Suppressor macrophage treated with lipopolysaccharide for 1 hour (primary cell): Measurements from ENCODE around the gene LLCFC1.
"Not testable (repeated sequence)": the region's sequence is repeated elsewhere in the genome, so short reads cannot be mapped to it uniquely, and the experiment has no call there.

Experiments used
- DNase-seq, 3 donors: peaks; one replicate each; pipeline ENCODE4 v3.0.0-alpha.2; 2020 to 2022

LLCFC1 gene

DNA sequence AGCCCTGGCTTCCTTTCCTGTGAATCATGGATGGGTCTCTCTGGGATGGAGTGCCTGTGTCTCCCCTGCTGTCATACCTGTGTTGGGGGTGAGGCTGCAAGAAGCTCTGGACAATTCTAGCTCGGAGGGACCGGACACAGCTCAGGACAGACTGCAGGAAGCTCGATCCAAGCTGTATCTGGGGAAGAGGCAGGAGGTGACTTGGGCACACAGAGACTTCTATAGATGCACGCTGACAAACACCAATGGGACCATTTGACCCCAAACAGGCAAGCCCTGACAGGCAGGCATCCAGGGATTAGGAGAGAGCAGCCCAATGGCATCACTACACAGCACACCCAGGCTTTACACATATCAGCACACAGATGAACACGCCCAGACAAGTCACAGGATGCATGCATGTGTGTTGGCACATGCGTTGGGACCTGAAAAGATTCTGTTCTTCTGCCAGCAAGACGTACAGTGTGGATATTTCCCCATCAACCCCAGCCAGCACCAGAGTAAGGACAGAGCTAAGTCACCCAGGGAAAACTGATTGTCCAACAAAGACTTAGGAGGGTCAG lies 4.5 kb downstream of the LLCFC1 start:
- DNase-seq = no peak

- DNase-seq = no peak
These were observed 5.7 kb downstream of the LLCFC1 start for GRCh38 chr7:142945001-142945400.

DNA sequence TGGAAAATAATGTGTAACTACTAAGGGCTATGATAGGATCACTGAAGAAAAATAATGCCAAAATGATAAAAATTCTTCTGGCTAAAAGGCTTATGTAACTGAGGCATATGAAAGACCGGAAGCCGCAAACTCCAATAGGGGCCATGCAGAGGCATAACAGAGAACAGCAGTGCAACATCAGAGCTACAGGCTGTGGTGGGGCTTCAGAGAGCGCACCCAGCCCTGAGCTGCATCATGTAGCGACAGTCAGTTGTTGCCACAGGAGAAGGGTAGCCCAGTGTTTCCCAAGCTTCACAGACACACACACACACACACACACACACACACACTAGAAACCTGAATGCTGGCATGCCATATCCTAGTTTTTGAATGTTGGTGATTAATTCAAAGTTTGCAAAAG lies 9.3 kb downstream of the LLCFC1 start:
- DNase-seq = no peak

DNA sequence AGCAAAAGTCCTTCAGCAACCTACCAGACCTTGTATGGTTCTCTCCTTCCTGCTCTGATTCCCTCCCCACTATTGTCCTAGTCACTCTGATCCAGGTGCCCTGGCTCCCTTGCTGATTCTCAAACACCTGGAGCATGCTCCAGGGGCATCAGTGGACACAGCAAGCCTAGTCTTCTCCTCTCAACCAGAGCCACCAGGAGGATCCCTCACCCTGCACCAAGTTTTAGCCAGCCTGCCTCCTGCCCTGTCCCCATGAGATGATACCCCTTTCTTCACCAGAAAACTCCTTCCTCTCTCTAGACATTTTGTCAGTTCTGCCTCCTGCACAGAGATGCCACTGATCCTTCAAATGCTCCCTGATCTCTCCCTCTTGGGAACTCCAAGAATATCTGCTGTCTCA lies 11.0 kb downstream of the LLCFC1 start:
- DNase-seq = no peak

- DNase-seq = no peak
These were observed 15.5 kb downstream of the LLCFC1 start for GRCh38 chr7:142954680-142955268.

- no peak for DNase-seq
These were observed 17.8 kb downstream of the LLCFC1 start for GRCh38 chr7:142956951-142957623.

DNA sequence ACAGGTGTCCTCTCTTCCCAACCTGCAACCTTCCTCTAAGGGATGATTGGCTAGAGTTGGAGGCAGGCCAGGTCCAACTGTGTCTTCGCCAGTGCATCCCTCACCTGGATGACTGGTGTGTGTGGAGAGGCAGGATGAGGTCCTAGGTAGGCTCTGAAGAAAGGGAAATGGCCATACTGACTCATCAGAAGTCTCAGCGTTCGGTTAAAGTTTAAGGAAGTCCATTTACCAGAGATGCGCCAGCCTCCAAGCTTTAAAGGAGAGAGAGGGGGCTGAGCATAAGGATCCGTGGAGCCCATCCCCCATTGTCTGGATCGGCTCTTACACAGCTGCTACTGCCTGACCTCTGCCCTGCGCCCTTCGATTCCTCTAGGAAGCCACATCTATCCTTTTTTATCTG lies 18.4 kb downstream of the LLCFC1 start:
- peak in 2 of 3 donors; percentile 21 to 34 for DNase-seq

GRCh38 chr7:142959202-142959601 lies 19.9 kb downstream of the LLCFC1 start:
- no peak for DNase-seq

GRCh38 chr7:142960955-142961512 lies 21.8 kb downstream of the LLCFC1 start:
- DNase-seq = peak; percentile 23 to 36 (median 36)

DNA sequence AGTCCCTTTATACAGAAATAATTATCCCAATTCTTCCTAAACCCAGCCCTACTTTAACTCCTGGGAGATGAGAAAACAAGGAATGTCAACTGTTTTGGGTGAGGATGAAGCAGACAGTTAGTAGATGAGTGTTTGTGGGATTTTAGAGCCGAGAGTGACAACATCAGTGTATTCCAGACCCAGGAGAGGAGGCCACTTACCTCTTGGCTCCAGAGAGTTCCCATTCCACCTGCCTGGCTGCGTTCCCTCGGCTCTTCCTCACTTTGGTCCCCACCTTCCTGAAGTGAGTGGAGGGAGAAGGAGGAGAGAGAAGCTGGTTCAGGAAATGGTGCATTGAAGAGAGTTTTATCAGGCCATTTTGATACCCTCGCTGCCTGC lies 22.3 kb downstream of the LLCFC1 start:
- no peak for DNase-seq

DNA sequence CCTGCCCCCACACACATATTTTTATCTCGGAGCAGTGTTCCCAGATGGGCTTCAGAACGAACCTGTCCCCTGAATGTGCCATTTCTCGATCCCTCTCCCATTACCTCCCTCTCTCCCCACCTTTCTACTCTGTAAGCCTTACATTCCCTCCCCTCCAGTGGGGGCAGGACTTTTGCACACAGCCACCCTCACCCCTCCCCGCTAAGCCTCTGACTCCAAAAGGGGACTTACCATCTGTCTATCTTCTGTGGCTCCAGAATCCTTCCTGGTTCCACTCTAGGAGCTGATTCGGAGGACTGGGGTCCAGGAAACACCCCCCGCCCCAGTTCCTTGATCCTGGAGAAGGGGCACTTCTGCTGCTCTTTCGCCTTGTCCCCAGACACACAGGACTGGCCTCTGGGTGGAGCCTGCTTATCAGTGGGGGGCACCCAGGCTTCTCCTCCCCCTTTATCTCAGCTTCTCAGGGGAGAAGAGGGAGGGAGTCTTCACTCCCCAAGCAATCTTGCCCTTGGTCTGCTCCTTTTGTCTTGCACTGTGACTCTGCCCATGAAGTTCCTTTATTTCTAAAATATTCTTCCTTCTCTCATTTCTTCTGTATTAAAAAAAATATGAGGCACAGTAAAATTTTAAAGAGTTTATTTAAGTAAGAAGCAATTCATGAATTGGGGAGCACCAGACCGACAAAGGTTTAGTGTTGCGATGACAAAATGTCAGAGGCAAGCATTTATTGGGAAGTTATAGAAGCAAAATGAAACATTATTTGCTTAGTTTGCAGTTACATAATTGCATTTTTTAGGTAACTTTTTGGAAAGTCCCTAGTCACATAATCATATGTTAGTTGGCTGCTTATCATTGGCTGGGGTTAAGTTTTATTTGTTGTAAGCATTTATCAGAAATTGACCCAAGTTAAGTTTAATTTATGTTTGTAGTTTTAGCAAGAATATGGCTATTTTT lies 23.0 kb downstream of the LLCFC1 start, which contains the start of gene KEL:
Gene KEL (minus strand): TSS at position 391 of the 954 bp plus-strand sequence. CDS start 157 bp downstream, at position 234.
- peak; percentile 18 to 58 (median 48) for DNase-seq

DNA sequence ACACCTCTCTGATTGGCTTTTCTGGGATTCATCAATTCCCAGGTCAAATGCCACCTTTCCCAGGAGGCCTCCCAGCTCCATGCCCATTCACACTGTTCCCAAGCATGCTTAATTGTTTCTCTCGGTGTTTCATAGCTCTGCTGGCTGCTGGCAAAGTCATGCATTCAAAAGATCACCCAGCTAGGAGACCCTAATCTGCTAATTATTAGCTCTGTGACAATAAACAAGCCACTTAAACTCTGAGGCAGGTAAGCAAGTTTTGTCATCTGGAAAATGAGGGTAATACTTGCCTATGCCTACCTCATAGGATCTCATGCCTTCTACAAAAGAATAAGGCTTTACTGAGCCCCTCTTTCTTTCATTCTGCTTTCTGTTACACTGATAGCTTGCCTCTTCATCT lies 23.7 kb downstream of the LLCFC1 start:
- DNase-seq = no peak

GRCh38 chr7:142963993-142964392 lies 24.7 kb downstream of the LLCFC1 start:
- DNase-seq = no peak

DNA sequence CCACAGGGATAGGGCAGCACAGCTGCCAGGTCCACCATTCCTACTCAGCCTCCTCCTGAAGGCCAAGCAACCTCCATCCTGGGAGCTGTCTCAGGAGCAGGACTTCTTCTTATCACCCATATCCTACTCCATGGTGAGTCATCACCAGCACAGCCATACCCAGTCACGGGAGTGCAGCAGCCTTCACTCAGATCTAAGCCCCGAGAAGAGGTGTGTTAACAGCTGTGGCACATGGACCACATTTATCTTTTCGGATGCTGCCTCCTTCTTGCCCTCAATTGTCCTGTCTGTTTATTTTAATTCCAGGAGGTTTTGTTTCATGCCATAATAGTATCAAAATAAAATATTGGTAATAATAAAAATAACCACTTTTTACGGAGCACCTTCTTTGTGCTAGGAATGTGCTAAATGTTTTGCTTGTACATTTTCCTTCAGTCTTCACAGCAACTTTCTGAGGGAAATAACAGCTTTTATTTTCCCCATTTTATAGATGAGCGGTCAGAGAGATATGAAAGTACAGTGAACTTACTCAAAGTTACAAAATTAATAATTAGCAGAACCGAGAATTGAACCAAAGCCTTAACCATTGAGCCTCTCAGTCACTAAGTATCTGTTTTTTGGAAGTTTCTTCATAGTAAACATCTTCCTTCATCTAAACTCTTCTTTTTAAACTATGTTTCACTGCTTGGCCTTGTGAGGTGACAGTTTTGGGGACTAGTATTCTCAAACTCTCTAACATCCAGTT lies 25.4 kb downstream of the LLCFC1 start:
- peak in 2 of 3 donors; percentile 16 to 22 for DNase-seq

GRCh38 chr7:142968229-142968628 lies 28.9 kb downstream of the LLCFC1 start:
- peak in 1 of 3 donors; percentile 29 for DNase-seq

GRCh38 chr7:142969183-142969582 lies 29.9 kb downstream of the LLCFC1 start:
- DNase-seq = peak; percentile 38 to 45 (median 42)

DNA sequence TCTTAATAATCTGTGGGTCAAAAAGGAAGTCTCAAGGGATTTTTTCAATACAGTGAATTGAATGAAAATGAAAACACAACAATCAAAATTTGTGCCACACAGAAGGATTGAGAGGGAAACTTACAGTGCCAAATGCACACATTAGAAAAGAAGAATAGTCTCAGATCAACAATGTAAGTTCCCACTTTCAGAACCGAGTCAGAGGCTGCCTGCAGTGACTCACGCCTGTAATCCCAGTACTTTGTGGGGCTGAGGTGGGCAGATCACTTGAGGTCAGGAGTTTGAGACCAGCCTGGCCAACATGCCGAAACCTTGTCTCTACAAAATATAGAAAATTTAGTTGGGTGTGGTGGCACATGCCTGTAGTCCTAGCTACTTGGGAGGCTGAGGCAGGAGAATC lies 35.3 kb downstream of the LLCFC1 start:
- peak; percentile 42 to 53 (median 49) for DNase-seq

DNA sequence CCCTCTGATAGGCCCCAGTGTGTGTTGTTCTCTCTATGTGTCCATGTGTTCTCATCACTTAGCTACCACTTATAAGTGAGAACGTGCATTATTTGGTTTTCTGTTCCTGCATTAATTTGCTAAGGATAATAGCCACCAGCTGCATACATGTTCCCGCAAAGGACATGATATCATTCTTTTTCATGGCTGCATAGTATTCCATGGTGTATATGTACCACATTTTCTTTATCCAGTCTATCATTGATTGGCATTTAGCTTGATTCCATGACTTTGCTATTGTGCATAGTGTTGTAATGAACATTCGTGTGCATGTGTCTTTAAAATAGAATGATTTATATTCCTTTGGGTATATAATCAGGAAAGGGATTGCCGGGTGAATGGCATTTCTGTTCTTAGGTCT lies 39.1 kb downstream of the LLCFC1 start:
- not testable (repeated sequence) for DNase-seq

DNA sequence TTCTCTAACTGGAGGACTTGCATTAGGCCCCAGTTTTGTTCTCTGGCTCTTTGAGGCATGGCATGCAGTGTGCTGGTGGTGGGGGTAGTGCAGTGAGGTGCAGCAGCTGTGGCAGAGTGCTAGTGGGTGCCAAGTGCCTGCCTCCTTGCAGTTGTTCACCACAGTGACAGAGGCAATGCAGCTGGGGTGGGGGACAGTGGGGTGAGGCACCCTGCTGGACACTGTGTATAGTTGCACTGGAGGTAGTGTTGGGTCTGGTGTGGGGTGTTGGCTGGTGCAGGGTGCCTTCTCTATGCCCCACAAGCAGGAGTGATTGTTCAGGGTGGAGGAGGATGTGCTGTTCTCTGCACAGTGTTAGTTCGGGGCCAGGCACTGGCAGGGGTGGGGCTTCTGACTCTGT lies 44.5 kb downstream of the LLCFC1 start:
- DNase-seq = no peak

- DNase-seq = no peak
These were observed 45.0 kb downstream of the LLCFC1 start for GRCh38 chr7:142984297-142984696.
